VCaP (cell line): Measurements from ENCODE around the gene EIF4ENIF1.
"Not testable (repeated sequence)": the region's sequence is repeated elsewhere in the genome, so short reads cannot be mapped to it uniquely, and the experiment has no call there.

Source experiments
- H3K27ac ChIP-seq: fragments of 450-650 bp; 2 replicates; pipeline ENCODE4 v1.5.1; 2017
- TF ChIP-seq, protein P1 (sequence below): fragments of 450-650 bp; conservative IDR thresholded peaks from 2 replicates; pipeline ENCODE4 v1.5.1; 2017; ENCODE audit warnings: mild to moderate bottlenecking, moderate library complexity

The EIF4ENIF1 gene

DNA sequence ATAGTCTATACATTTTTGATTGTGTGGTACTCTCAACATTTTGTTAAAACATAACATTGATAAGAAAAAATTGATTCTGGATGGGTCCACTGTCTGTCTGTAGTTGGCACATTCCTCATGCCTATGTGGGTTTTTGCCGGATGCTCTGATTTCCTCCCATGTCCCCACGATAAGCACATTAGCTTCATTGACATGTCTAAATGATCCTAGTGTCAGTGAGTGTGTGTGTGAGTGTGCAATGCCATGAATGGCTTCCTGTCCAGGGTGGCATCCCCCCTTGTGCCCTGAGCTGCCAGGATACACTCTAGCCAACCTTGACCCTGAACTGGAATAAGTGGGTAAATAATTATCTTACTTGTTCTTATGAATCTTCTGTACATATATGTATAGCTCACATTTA, 12.1 kb upstream of the EIF4ENIF1 start:
- peak overlapping the region; percentile 79; the same call in 1 of the 2 replicates for H3K27ac ChIP-seq
- TF ChIP-seq, protein P1, sequence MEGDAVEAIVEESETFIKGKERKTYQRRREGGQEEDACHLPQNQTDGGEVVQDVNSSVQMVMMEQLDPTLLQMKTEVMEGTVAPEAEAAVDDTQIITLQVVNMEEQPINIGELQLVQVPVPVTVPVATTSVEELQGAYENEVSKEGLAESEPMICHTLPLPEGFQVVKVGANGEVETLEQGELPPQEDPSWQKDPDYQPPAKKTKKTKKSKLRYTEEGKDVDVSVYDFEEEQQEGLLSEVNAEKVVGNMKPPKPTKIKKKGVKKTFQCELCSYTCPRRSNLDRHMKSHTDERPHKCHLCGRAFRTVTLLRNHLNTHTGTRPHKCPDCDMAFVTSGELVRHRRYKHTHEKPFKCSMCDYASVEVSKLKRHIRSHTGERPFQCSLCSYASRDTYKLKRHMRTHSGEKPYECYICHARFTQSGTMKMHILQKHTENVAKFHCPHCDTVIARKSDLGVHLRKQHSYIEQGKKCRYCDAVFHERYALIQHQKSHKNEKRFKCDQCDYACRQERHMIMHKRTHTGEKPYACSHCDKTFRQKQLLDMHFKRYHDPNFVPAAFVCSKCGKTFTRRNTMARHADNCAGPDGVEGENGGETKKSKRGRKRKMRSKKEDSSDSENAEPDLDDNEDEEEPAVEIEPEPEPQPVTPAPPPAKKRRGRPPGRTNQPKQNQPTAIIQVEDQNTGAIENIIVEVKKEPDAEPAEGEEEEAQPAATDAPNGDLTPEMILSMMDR = no peak

DNA sequence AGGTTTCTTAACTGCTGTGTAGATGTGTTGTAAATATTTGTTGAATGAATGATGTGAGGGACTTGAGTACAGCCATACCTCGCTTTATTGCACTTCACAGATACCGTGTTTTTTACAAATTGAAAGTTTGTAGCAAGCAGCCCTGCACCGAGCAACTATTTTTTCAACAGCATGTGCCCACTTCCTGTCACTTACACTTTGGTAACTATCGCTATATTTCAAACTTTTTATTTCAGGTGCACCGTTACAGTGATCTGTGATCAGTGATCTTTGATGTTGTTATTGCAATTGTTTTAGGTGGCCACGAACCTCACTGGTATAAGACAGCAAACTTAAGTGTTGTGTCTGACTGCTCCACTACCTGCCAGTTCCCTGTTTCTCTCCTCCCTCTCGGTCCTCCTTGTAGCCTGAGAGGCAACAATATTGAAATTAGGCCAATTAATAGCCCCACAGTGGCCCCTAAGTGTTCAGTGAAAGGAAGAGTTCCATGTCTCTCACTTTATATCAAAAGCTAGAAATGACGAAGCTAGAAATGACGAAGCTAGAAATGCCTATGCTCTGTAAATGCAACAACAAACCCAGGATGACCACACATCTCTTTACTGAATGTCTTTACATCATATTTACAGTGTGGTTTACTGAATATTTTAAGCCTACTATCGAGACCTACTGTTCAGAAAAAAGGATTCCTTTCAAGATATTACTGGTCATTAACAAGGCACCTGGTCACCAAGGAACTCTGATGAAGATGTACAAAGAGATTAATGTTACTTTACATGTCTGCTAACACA, 7.7 kb upstream of the EIF4ENIF1 start:
- TF ChIP-seq, protein P1 = no peak
- peak overlapping the region; percentile 83 for H3K27ac ChIP-seq

DNA sequence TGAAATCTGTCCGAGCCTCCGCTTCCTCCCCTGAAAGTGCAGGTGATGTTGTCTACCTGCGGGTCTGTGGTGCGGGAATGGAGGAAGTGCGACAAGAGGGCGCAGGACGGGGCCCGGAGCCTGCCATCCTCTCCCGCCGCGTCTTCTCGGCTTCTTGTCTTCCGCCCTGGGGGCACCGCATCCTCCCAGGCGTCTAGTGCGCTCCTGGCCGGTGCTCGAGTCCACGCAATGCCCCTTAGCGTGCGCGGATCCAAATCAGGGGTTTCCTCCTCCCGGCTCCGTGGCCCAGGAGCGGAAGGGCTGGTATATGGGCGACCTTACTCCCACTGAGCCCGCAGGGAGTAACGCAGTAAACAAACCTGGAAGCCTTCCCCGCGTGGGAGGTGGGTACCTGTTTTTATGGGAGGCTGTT, 7.1 kb upstream of the EIF4ENIF1 start:
- TF ChIP-seq, protein P1 = no peak
- peak overlapping the region; percentile 83 for H3K27ac ChIP-seq

DNA sequence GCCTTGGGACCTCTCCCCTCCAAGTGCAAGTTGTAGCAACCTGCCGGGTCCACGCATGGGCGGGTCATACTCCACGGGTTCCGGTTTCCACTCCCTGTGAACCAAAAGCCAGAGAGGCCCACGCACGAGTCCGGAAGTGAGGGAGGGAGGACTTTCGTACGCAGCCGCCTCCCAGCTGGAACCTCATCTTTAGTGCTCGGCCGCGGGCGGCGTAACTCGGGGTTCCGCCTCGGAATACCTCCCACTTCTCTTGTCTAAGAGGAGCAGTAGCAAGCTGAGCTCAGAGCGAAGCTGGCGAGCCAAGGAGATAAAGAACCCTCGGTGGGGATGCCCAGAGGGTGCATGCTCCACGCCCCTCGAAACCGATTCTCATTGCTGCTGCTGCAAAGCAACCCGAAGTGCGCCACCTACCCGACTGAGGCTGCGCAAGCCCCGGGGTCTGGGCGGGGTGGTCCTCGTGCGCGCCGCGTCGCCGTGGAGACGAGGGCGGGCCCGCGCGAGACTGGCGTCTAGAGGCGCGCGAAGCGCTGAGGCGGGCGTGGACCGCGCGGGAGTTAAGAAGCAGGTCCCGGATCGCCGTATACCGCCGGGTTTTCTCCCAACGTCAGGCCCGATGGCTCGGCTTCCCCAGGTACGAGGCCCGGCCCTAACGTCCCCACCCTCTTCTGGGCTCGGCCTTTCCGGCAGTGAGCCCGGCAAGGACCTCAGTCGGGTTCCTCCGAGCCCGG, 6.5 kb upstream of the EIF4ENIF1 start, which contains the start of gene SFI1:
TSS of gene SFI1 (plus strand) at position 530 of the 728 bp plus-strand sequence. CDS start 11,749 bp downstream, outside the sequence.
- peak within 1 kb of the TSS; percentile 83 for H3K27ac ChIP-seq
- TF ChIP-seq, protein P1 = no peak

DNA sequence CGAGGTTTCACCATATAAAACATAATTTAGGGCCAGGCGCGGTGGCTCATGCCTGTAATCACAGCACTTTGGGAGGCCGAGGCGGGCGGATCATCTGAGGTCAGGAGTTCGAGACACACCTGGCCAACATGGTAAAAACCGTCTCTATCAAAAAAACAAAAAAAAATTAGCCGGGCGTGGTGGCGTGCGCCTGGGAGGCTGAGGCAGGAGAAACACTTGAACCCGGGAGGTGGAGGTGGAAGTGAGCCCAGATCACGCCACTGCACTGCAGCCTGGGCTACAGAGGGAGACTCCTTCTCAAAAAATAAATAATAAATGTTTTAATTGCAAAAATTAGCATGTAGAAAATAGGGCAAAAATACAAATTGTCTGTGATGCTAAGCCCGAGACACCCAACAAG, 5.7 kb upstream of the EIF4ENIF1 start:
- TF ChIP-seq, protein P1 = no peak
- peak overlapping the region; percentile 83 for H3K27ac ChIP-seq

DNA sequence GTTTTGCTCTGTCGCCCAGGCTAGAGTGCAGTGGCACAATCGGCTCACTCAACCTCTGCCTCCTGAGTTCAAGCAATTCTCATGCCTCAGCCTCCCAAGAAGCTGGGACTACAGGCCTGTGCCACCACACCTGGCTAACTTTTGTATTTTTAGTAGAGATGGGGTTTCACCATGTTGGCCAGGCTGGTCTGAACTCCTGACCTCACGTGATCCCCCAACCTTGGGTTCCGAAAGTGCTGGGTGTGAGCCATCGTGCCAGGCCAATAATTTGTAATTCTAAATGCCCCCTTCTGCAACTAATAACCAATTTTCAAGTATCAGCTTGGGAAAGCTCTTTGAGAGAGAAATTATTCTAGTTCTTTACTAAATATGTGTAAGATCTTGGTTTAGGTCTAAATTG, 3.7 kb upstream of the EIF4ENIF1 start:
- not testable (repeated sequence) for H3K27ac ChIP-seq

DNA sequence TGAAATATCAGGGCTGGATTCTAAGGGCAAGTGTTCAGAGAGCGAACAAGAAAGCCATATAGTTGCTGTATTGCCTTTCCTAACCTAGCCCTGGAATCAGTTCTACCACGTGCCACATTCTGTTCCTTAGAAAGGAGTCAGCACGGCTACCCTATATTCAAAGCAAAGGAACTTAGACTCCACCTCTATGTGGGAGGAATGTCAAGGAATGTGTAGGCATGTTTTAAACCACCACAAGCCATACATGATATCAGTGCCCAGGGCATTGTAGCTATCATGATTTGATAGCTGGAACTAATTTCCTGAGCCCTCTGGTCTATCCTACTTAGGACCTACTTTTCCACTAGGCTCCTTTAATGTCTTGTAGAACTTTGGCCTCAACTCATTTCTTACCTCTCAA, 2.5 kb upstream of the EIF4ENIF1 start:
- peak overlapping the region; percentile 95; the same call in 1 of the 2 replicates for H3K27ac ChIP-seq

More for the DNA sequence above, 2.5 kb upstream of the EIF4ENIF1 start:
- TF ChIP-seq, protein P1 = no peak
